Heart right ventricle (tissue), 16 donors: ENCODE results near the gene CIT. TPM values are rescaled to one million over a fixed set of nuclear protein-coding genes. Genes with fewer than 3 reads are reported as not detected.

Source experiments
- ATAC-seq, 8 donors: fragments of 200-7000 bp; cut with Tn5 transposase; one replicate each; pipeline ENCODE4 v1.9.1; 2020; ENCODE audit warnings: mild to moderate bottlenecking in 8 of 8, moderate library complexity in 8 of 8, moderate number of reproducible peaks in 1 of 8
- DNase-seq, 2 donors: peaks; one replicate each; pipeline ENCODE4 v3.0.0-alpha.2; 2020
- H3K27ac ChIP-seq, 10 donors: fragments of 200-600 bp; sonication (generic) in 2 of 10; one replicate each; pipeline versions ENCODE4 v1.5.0 to v1.8.0; 2020 to 2022; ENCODE audit warnings: mild to moderate bottlenecking in 3 of 10
- H3K27me3 ChIP-seq, 7 donors: fragments of 200-600 bp; one replicate each; pipeline ENCODE4 v1.8.0; 2021 to 2022; ENCODE audit warnings: mild to moderate bottlenecking in 2 of 7
- H3K36me3 ChIP-seq, 9 donors: fragments of 200-600 bp; sonication (generic) in 1 of 9; one replicate each; pipeline versions ENCODE4 v1.5.0 to v1.8.0; 2020 to 2022; ENCODE audit warnings: mild to moderate bottlenecking in 2 of 9
- H3K4me1 ChIP-seq, 9 donors: fragments of 200-600 bp; sonication (generic) in 1 of 9; one replicate each; pipeline versions ENCODE4 v1.5.0 to v1.8.0; 2020 to 2022; ENCODE audit warnings: mild to moderate bottlenecking in 4 of 9
- H3K4me3 ChIP-seq, 10 donors: fragments of 200-600 bp; sonication (generic) in 2 of 10; one replicate each; pipeline versions ENCODE4 v1.5.0 to v1.8.0; 2020 to 2022; ENCODE audit warnings: mild to moderate bottlenecking in 7 of 10, moderate library complexity in 2 of 10
- H3K9me3 ChIP-seq, 11 donors: fragments of 200-600 bp in 10 of 11; sonication (generic) in 2 of 11; one replicate each; pipeline versions ENCODE4 v1.5.0 to v1.8.0; 2013 to 2022; ENCODE audit warnings: mild to moderate bottlenecking in 2 of 11, control low read depth in 1 of 11, moderate library complexity in 1 of 11
- WGBS, 2 donors: extraction: QIAGEN DNeasy Blood & Tissue Kit; methylation state at CpG; one replicate each; pipeline ENCODE4 v1.1.7; 2013; ENCODE audit warnings: inconsistent platforms in 1 of 2; 5-methylcytosine and 5-hydroxymethylcytosine counted together
- intact Hi-C, 10 donors: fragments of 100-400 bp; cut with DNase I; formaldehyde crosslinking; loops; one replicate each; pipeline versions ENCODE4 v1.11.1 to v1.14.2; 2022
- polyA plus RNA-seq, 2 donors: library from polyadenylated mRNA; stranded (reverse); fragments of 200-250 nt; gene quantifications; one replicate each; pipeline ENCODE4 v1.2.3, GENCODE V29; 2013
- total RNA-seq, 10 donors: library from RNA; stranded (reverse); fragmentation: NEBNext Ultra II Directional in 3 of 10; extraction: Animal tissue kit (Norgen Biotek cat#: 25700) in 3 of 10; gene quantifications; one replicate each; pipeline versions ENCODE4 v1.2.1 to v1.2.4, GENCODE V29; 2021 to 2023
- TF ChIP-seq, protein P1 (sequence below), 9 donors: fragments of 200-600 bp; sonication (generic) in 2 of 9; IDR thresholded peaks; one replicate each; pipeline versions ENCODE4 v1.5.0 to v1.8.0; 2021 to 2022; ENCODE audit warnings: antibody characterized with exemption in 9 of 9, mild to moderate bottlenecking in 5 of 9, moderate library complexity in 1 of 9
- donor health status: Arrhythmogenic right ventricular cardiomyopathy.
- donor health status: ischemic (EF 13 %, LVEDD 7.1; RV severe dilation, severe dysfunction).
- donor health status: healthy with polysubstance abuse.
- donor health status: DM: no; HTN: yes; CAD: no.
- donor health status: DM: no; HTN: no; CAD: no.
- donor health status: ischemic (EF 25% LVEDD 6.9; RV normal size, moderate dysfunction).
- donor health status: ischemic (EF 25% LVEDD 5.7; RV mildly dilated, moderate dysfunction).
- donor health status: healthy.
- donor health status: DM: yes; HTN: yes; CAD: no.
- donor health status: Ischemic cardiomyopathy.
- donor health status: ischemic (EF 35%, LVEDD 5.7; RV mildly dilated, moderate dysfunction).
- donor health status: nonischemic (EF 11% LVEDD 7.7; RV severe dilation, severe dysfunction).
- donor health status: DM: yes; HTN: yes; CAD: no.
- donor health status: PGD.
- donor health status: ischemic (EF 29% LVEDD 5.4; RV normal size, mild dysfunction).
- donor health status: nonischemic (EF 23%, LVEDD 6.1; RV moderate dilation, normal function).

Gene CIT
- total and polyA plus RNA-seq, 12 donors = 0.20 to 7.0 (median 0.92) TPM

DNA sequence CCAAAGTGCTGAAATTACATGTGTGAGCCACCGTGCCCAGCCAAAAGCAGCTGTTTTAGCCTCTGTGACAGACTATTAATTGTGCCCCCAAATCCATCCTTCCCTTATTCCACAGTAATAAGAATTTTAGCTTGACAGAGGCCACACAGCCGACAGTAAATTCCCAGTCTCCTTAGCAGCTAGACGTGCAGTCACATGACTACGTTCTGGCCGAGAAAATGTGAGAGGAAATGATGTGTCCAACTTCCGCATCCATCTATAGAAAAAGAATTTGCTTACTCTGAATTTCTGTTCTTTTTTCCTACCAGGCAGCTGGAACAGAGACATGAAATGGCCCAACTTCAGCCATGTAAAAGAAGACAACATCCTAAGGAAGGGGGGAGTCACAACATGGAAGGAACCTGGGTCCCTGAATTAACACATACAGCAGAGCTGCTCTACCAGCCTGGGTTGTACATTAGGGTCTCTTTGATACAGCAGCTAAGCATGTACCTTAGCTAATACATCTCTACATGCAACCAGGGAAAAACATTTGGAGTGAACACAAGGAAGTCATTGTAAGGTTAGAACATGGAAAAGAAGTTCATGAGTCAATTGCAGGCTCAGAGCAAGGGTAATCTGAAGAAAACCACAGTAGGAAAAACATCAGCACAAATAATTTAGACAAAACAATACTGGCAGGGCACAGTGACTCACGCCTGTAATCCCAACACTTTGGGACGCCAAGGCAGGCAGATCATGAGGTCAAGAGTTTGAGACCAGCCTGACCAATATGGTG lies 35.5 kb downstream of the CIT start:
- ATAC-seq = no peak
- TF ChIP-seq, protein P1, sequence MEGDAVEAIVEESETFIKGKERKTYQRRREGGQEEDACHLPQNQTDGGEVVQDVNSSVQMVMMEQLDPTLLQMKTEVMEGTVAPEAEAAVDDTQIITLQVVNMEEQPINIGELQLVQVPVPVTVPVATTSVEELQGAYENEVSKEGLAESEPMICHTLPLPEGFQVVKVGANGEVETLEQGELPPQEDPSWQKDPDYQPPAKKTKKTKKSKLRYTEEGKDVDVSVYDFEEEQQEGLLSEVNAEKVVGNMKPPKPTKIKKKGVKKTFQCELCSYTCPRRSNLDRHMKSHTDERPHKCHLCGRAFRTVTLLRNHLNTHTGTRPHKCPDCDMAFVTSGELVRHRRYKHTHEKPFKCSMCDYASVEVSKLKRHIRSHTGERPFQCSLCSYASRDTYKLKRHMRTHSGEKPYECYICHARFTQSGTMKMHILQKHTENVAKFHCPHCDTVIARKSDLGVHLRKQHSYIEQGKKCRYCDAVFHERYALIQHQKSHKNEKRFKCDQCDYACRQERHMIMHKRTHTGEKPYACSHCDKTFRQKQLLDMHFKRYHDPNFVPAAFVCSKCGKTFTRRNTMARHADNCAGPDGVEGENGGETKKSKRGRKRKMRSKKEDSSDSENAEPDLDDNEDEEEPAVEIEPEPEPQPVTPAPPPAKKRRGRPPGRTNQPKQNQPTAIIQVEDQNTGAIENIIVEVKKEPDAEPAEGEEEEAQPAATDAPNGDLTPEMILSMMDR (IDR thresholded peaks at IDR 0.05) = no peak
- Histone ChIP-seq H3K27ac (no peak overlapping the region), H3K36me3 (no peaks in the 10 kb centered on the region), H3K9me3 (peaks cover 0 to 13% (median 2%) of the 10 kb centered on the region in 11 donors), H3K4me3 (no peak overlapping the region), H3K4me1 (peaks cover 0 to 7% (median 0%) of the 10 kb centered on the region in 9 donors), H3K27me3 (no peaks in the 10 kb centered on the region)
- intact Hi-C loops = no loop called here
- DNase-seq = no peak
- WGBS, 2 donors = 94 to 96% methylated on average over 8 of the region's 8 CpGs

DNA sequence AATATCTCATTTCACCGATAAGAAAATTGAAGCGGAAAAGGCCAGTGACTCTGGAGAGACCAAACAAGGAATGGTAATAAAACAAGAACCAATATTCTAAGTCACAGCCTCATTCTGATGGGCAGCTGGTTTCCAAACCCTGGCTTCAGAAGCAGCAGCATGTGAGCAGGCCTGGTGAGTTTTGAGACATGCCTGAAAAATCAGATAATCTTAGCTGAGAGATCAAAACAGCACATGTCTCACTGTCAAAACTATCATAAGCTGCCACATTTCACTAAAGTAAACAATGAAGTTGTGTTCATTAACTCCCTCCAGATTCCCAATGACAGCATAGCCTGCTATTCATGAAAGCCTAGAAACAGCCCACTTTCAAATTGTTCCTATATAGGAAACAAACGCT lies 36.5 kb downstream of the CIT start:
- intact Hi-C loops = no loop called here
- Histone ChIP-seq H3K4me1 (peaks cover 0 to 12% (median 0%) of the 10 kb centered on the region in 9 donors), H3K27me3 (no peaks in the 10 kb centered on the region), H3K36me3 (no peaks in the 10 kb centered on the region), H3K9me3 (peaks cover 0 to 13% (median 2%) of the 10 kb centered on the region in 11 donors), H3K4me3 (no peak overlapping the region), H3K27ac (no peak overlapping the region)
- TF ChIP-seq, protein P1 (IDR thresholded peaks at IDR 0.05) = no peak
- no peak for DNase-seq
- WGBS, 2 donors = 95 to 98% methylated on average over 3 of the region's 3 CpGs
- ATAC-seq = no peak

DNA sequence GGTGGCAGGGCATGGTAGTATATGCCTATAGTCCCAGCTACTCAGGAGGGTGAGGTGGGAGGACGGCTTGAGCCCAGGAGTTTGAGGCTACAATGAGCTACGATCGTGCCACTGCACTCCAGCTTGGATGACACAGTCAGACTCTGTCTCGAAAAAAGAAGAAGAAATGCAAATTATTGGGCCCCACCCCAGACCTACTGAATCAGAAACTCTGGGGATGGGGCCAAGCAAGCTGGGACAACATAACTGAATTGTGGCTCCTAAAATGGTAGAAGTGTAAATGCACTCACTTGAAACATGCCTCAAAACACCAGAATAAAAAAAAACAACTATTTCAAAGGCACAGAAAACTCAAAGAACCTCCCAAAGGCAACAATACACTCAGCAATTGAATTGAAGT lies 37.0 kb downstream of the CIT start:
- whole genome bisulfite sequencing, 2 donors = 92 to 93% methylated on average over 4 of the region's 4 CpGs

DNA sequence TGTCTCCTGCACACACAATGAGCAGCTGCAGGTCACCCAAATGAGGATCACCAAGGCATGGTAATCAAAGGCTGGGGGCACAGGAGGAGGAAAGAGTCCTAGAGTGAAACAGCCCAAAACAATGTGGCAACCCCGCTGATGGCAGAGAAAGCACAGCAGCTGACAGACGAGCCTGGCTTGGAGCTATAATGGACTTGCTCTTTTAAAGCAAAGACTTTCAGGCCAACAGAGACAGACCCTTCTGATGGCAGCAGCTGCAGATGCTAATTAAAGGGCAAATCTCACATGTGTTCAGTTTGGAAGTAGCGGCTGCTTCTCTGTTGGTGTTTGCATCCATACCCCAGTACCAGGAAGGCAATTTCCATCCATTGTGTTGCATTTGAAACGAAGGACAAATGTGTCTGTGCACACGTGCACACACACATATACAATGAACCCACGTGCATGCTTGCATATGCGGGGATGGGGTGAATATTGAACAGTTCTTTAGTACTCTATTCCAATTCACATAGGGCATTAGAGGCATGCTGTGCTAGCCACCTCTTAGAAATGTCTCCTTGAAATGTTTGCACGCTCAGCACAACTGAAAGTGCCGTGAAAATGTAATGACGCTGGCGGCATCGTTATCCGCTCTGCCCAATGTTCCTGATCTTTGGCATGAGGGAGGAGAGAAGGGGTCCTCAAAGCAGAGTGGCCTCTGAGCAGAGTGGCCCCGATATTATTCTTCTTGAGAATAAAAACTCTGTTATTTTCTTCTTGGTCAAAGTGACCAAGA lies 38.1 kb downstream of the CIT start:
- intact Hi-C loops = no loop called here
- H3K4me3 ChIP-seq = no peak overlapping the region
- peaks cover 0 to 12% (median 0%) of the 10 kb centered on the region in 9 donors for H3K4me1 ChIP-seq
- H3K9me3 ChIP-seq = peaks cover 0 to 13% (median 2%) of the 10 kb centered on the region in 11 donors
- 95 to 96% methylated on average over 14 of the region's 14 CpGs for WGBS, 2 donors
- no peak for DNase-seq
- H3K27me3 ChIP-seq = no peaks in the 10 kb centered on the region
- TF ChIP-seq, protein P1 (IDR thresholded peaks at IDR 0.05) = no peak
- no peaks in the 10 kb centered on the region for H3K36me3 ChIP-seq
- no peak overlapping the region for H3K27ac ChIP-seq
- ATAC-seq = no peak

More for the DNA sequence above, 37.0 kb downstream of the CIT start:
- Histone ChIP-seq H3K36me3 (no peaks in the 10 kb centered on the region), H3K4me1 (peaks cover 0 to 12% (median 0%) of the 10 kb centered on the region in 9 donors), H3K27ac (no peak overlapping the region), H3K4me3 (no peak overlapping the region), H3K27me3 (no peaks in the 10 kb centered on the region), H3K9me3 (peaks cover 0 to 13% (median 2%) of the 10 kb centered on the region in 11 donors)
- TF ChIP-seq, protein P1 (IDR thresholded peaks at IDR 0.05) = no peak
- no peak for DNase-seq
- ATAC-seq = no peak
- intact Hi-C loops = no loop called here
